K562 (cell line): Measurements from ENCODE around the gene TMEM114. TPM values are rescaled to one million over a fixed set of nuclear protein-coding genes. Genes with fewer than 3 reads are reported as not detected.

Experiments
- RBM15 ChIP-seq: fragments of 200-400 bp; formaldehyde crosslinking; IDR thresholded peaks from 2 replicates; pipeline ENCODE4 v1.6.1; 2018; ENCODE audit warnings: mild to moderate bottlenecking, low read length, moderate library complexity; ENCODE audit not compliant: insufficient read depth
- RFX1 ChIP-seq: fragments of 450-650 bp; IDR thresholded peaks from 2 replicates; pipeline ENCODE4 v1.6.1; 2016; ENCODE audit warnings: mild to moderate bottlenecking, moderate library complexity
- RUNX1 ChIP-seq: sonication (generic); IDR thresholded peaks from 2 replicates; pipeline ENCODE4 v1.6.1; 2016; ENCODE audit warnings: antibody characterized with exemption, low read depth
- SRSF7 ChIP-seq: fragments of 200-400 bp; formaldehyde crosslinking; optimal IDR thresholded peaks from 2 replicates; pipeline ENCODE3; 2017; ENCODE audit warnings: mild to moderate bottlenecking, low read depth, low read length
- TBL1XR1 ChIP-seq, 2 experiments: IDR thresholded peaks; 2 replicates each; pipeline ENCODE4 v1.6.1; 2012; ENCODE audit warnings: improper control_type of control experiment in 2 of 2, low read length in 2 of 2, mild to moderate bottlenecking in 1 of 2
- XRCC5 ChIP-seq: fragments of 200-400 bp; formaldehyde crosslinking; IDR thresholded peaks from 2 replicates; pipeline ENCODE4 v1.6.1; 2017; ENCODE audit warnings: low read depth, mild to moderate bottlenecking, low read length
- polyA plus RNA-seq, 8 experiments: library from polyadenylated mRNA; depleted of rRNA in 4 of 8; stranded (reverse) in 5 of 8; unstranded in 3 of 8; fragments of >200 nt; fragmentation: Nextera tagmentation in 2 of 8; fragmentation: Illumina TruSeq in 1 of 8; extraction: Ambion mirVana in 2 of 8; extraction: Trizol in 1 of 8; gene quantifications; 2 replicates each; pipeline versions ENCODE4 v1.2.1 to v1.2.3, GENCODE V29; 2011 to 2014; ENCODE audit warnings: inconsistent platforms in 1 of 8, missing spikeins in 1 of 8
- total RNA-seq, 7 experiments: library from RNA; depleted of rRNA in 6 of 7; stranded (reverse); fragments of >200 nt in 6 of 7; fragmentation: Illumina TruSeq in 2 of 7; extraction: Trizol in 2 of 7; gene quantifications; 2 replicates each; pipeline versions ENCODE4 v1.2.1 to v1.2.3, GENCODE V29; 2011 to 2021; ENCODE audit warnings: low replicate concordance in 1 of 7
- TF ChIP-seq, protein P1 (sequence below): fragments of 250-450 bp; sonication (Bioruptor Pico); IDR thresholded peaks from 2 replicates; pipeline ENCODE4 v1.4.0; 2020; ENCODE audit warnings: mild to moderate bottlenecking
- TF ChIP-seq, protein P2 (sequence below): fragments of 450-650 bp; formaldehyde crosslinking; IDR thresholded peaks from 2 replicates; pipeline ENCODE4 v1.4.0; 2020; ENCODE audit warnings: mild to moderate bottlenecking, moderate library complexity
- TF ChIP-seq, protein P3 (sequence below): fragments of 450-650 bp; formaldehyde crosslinking; conservative IDR thresholded peaks from 2 replicates; pipeline ENCODE4 v1.4.0; 2022; ENCODE audit warnings: mild to moderate bottlenecking, missing genetic modification characterization
- TF ChIP-seq, protein P4 (sequence below), 3 experiments: IDR thresholded peaks in 2 of 3; conservative IDR thresholded peaks in 1 of 3; 2 replicates each; pipeline ENCODE4 v1.5.1; 2011 to 2012; ENCODE audit warnings: low read length in 3 of 3, mild to moderate bottlenecking in 3 of 3, control low read depth in 2 of 3, improper control_type of control experiment in 1 of 3, inconsistent platforms in 1 of 3, low read depth in 1 of 3, mixed read lengths in 1 of 3, moderate library complexity in 1 of 3; ENCODE audit not compliant: insufficient read depth in 2 of 3

TMEM114 gene
- total and polyA plus RNA-seq, 9 of the 15 experiments (the other 6 are each of a cell fraction or from before 2014, with no cell fraction given) = not detected

DNA sequence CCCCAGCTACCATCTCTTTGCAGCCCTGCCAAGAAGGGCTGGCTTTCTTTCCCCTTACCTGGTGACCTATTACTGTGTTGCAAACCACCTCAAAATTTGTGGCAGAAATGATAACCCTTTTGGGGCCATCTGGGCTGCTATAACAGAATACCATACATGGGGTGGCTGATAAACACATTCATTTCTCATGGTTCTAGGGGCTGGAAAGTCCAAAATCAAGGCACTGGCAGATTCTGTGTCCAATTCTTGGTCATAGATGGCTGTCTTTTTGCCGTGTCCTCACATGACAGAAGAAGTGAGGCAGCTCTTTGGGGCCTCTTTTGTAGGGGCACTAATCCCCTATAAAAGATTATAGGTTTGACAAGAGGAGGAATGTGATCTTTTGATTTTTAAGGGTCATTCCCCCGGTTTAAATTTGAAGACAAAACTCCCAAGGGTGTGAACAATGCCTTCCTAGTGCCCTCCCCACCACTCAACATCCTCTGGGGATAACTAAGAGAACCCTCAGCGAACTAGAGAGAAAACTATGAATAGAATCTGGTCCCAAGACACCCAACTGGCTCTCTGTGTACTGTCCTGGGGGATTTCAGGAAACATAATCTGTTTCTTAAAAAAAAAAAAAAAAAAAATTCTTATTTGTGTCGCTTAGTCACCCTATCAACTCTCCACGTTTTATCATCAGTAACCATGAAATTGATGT, 29.5 kb upstream of the TMEM114 start (continued):
- TF ChIP-seq, protein P1, sequence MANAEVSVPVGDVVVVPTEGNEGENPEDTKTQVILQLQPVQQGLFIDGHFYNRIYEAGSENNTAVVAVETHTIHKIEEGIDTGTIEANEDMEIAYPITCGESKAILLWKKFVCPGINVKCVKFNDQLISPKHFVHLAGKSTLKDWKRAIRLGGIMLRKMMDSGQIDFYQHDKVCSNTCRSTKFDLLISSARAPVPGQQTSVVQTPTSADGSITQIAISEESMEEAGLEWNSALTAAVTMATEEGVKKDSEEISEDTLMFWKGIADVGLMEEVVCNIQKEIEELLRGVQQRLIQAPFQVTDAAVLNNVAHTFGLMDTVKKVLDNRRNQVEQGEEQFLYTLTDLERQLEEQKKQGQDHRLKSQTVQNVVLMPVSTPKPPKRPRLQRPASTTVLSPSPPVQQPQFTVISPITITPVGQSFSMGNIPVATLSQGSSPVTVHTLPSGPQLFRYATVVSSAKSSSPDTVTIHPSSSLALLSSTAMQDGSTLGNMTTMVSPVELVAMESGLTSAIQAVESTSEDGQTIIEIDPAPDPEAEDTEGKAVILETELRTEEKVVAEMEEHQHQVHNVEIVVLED = no peak
- TF ChIP-seq, protein P2, sequence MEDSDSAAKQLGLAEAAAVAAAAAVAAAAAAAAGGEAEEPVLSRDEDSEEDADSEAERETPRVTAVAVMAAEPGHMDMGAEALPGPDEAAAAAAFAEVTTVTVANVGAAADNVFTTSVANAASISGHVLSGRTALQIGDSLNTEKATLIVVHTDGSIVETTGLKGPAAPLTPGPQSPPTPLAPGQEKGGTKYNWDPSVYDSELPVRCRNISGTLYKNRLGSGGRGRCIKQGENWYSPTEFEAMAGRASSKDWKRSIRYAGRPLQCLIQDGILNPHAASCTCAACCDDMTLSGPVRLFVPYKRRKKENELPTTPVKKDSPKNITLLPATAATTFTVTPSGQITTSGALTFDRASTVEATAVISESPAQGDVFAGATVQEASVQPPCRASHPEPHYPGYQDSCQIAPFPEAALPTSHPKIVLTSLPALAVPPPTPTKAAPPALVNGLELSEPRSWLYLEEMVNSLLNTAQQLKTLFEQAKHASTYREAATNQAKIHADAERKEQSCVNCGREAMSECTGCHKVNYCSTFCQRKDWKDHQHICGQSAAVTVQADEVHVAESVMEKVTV (CRISPR knock-in tag) = no peak
- TF ChIP-seq, protein P3, sequence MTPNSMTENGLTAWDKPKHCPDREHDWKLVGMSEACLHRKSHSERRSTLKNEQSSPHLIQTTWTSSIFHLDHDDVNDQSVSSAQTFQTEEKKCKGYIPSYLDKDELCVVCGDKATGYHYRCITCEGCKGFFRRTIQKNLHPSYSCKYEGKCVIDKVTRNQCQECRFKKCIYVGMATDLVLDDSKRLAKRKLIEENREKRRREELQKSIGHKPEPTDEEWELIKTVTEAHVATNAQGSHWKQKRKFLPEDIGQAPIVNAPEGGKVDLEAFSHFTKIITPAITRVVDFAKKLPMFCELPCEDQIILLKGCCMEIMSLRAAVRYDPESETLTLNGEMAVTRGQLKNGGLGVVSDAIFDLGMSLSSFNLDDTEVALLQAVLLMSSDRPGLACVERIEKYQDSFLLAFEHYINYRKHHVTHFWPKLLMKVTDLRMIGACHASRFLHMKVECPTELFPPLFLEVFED (CRISPR knock-in tag) = no peak
- TF ChIP-seq, protein P4, sequence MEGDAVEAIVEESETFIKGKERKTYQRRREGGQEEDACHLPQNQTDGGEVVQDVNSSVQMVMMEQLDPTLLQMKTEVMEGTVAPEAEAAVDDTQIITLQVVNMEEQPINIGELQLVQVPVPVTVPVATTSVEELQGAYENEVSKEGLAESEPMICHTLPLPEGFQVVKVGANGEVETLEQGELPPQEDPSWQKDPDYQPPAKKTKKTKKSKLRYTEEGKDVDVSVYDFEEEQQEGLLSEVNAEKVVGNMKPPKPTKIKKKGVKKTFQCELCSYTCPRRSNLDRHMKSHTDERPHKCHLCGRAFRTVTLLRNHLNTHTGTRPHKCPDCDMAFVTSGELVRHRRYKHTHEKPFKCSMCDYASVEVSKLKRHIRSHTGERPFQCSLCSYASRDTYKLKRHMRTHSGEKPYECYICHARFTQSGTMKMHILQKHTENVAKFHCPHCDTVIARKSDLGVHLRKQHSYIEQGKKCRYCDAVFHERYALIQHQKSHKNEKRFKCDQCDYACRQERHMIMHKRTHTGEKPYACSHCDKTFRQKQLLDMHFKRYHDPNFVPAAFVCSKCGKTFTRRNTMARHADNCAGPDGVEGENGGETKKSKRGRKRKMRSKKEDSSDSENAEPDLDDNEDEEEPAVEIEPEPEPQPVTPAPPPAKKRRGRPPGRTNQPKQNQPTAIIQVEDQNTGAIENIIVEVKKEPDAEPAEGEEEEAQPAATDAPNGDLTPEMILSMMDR (IDR thresholded peaks at IDR 0.05 in 2 of 3, conservative IDR thresholded peaks at IDR 0.05 in 1 of 3; ENCODE audit: insufficient read depth in 2 of 3, low read depth in 1 of 3, low read length in 3 of 3) = no peak
- TF ChIP-seq RFX1 (no peak), RBM15 (no peak), SRSF7 (no peak), TBL1XR1 (IDR thresholded peaks at IDR 0.05; ENCODE audit: low read length in 2 of 2) (no peak), XRCC5 (no peak), RUNX1 (no peak)
